Glomerular visceral epithelial cell (primary cell): ENCODE results near the gene ACP3.

Experiments
- DNase-seq: peaks from one replicate; pipeline ENCODE4 v3.0.0-alpha.2; 2016; ENCODE audit errors: extremely low spot score

The ACP3 gene

GRCh38 chr3:132406587-132406986, 89.4 kb downstream of the ACP3 start:
- DNase-seq: no peak

- DNase-seq: no peak
Observed at GRCh38 chr3:132407025-132407424, 89.8 kb downstream of the ACP3 start.
